H9 (cell line): ENCODE measurements around the gene L3MBTL4. TPM values are rescaled to one million over a fixed set of nuclear protein-coding genes. Genes with fewer than 3 reads are reported as not detected.

Source experiments
- DNase-seq: peaks from one replicate; pipeline ENCODE4 v3.0.0-alpha.2; 2017
- H2AFZ ChIP-seq: one replicate; pipeline ENCODE4 v1.6.1; 2013; ENCODE audit warnings: mild to moderate bottlenecking, low read length, control low read depth, moderate library complexity
- H2AK5ac ChIP-seq: 2 replicates; pipeline ENCODE4 v1.6.1; 2013; ENCODE audit warnings: low read length, control low read depth, mixed read lengths; ENCODE audit not compliant: insufficient read length
- H2BK120ac ChIP-seq: one replicate; pipeline ENCODE4 v1.6.1; 2013; ENCODE audit warnings: low read depth, mild to moderate bottlenecking, low read length, control low read depth, inconsistent platforms; ENCODE audit not compliant: poor library complexity, severe bottlenecking
- H2BK12ac ChIP-seq: 2 replicates; pipeline ENCODE4 v1.6.1; 2013; ENCODE audit warnings: low read length, control low read depth, mixed read lengths, low read depth; ENCODE audit not compliant: insufficient read length
- H2BK15ac ChIP-seq: 2 replicates; pipeline ENCODE4 v1.6.1; 2013; ENCODE audit warnings: low read depth, low read length, control low read depth
- H2BK20ac ChIP-seq: one replicate; pipeline ENCODE4 v1.6.1; 2013; ENCODE audit warnings: low read depth, mild to moderate bottlenecking, low read length, control low read depth, inconsistent platforms; ENCODE audit not compliant: poor library complexity, severe bottlenecking
- H2BK5ac ChIP-seq: 2 replicates; pipeline ENCODE4 v1.6.1; 2013; ENCODE audit warnings: low read length, control low read depth, mixed read lengths; ENCODE audit not compliant: insufficient read length
- H3K14ac ChIP-seq: 2 replicates; pipeline ENCODE4 v1.6.1; 2013; ENCODE audit warnings: low read length, control low read depth; ENCODE audit not compliant: insufficient read depth
- H3K18ac ChIP-seq: 2 replicates; pipeline ENCODE4 v1.6.1; 2013; ENCODE audit warnings: low read depth, mild to moderate bottlenecking, mixed read lengths, low read length, control low read depth; ENCODE audit not compliant: insufficient read length
- H3K23ac ChIP-seq: 2 replicates; pipeline ENCODE4 v1.6.1; 2013; ENCODE audit warnings: low read length, control low read depth, mixed read lengths, low read depth; ENCODE audit not compliant: insufficient read length
- H3K23me2 ChIP-seq: 2 replicates; pipeline ENCODE4 v1.6.1; 2013; ENCODE audit warnings: low read depth, mild to moderate bottlenecking, mixed read lengths, low read length, control low read depth; ENCODE audit not compliant: insufficient read length, poor library complexity, severe bottlenecking
- H3K27ac ChIP-seq: 2 replicates; pipeline ENCODE4 v1.5.1; 2013; ENCODE audit warnings: low read length, control low read depth, mixed read lengths, low read depth; ENCODE audit not compliant: insufficient read length
- H3K27me3 ChIP-seq: 2 replicates; pipeline ENCODE4 v1.6.1; 2013; ENCODE audit warnings: low read length, control low read depth, inconsistent platforms; ENCODE audit not compliant: insufficient read depth
- H3K4ac ChIP-seq: 2 replicates; pipeline ENCODE4 v1.6.1; 2013; ENCODE audit warnings: low read depth, mild to moderate bottlenecking, control low read depth, inconsistent platforms, low read length, moderate library complexity
- H3K4me1 ChIP-seq: 2 replicates; pipeline ENCODE4 v1.6.1; 2013; ENCODE audit warnings: low read length, control low read depth, inconsistent platforms; ENCODE audit not compliant: insufficient read depth
- H3K4me2 ChIP-seq: 2 replicates; pipeline ENCODE4 v1.6.1; 2013; ENCODE audit warnings: low read length, control low read depth, mixed read lengths; ENCODE audit not compliant: insufficient read length, insufficient read depth
- H3K56ac ChIP-seq: 2 replicates; pipeline ENCODE4 v1.6.1; 2013; ENCODE audit warnings: low read depth, mild to moderate bottlenecking, mixed read lengths, low read length, control low read depth; ENCODE audit not compliant: insufficient read length
- H3K79me1 ChIP-seq: 2 replicates; pipeline ENCODE4 v1.6.1; 2013; ENCODE audit warnings: low read depth, mild to moderate bottlenecking, moderate library complexity, low read length, control low read depth, inconsistent platforms; ENCODE audit not compliant: insufficient read depth, poor library complexity, severe bottlenecking
- H3K79me2 ChIP-seq: 2 replicates; pipeline ENCODE4 v1.6.1; 2013; ENCODE audit warnings: low read length, control low read depth, inconsistent platforms; ENCODE audit not compliant: insufficient read depth
- H3K9ac ChIP-seq: 2 replicates; pipeline ENCODE4 v1.6.1; 2013; ENCODE audit warnings: low read length, control low read depth, mixed read lengths; ENCODE audit not compliant: insufficient read length; ENCODE audit errors: extremely low read depth
- H3K9me3 ChIP-seq: one replicate; pipeline ENCODE4 v1.6.1; 2013; ENCODE audit warnings: low read depth, low read length, inconsistent platforms; ENCODE audit not compliant: control insufficient read depth
- H3T11ph ChIP-seq: one replicate; pipeline ENCODE4 v1.6.1; 2013; ENCODE audit warnings: mild to moderate bottlenecking, low read length, control low read depth, inconsistent platforms
- H4K20me1 ChIP-seq: one replicate; pipeline ENCODE4 v1.6.1; 2013; ENCODE audit not compliant: control insufficient read depth, insufficient read length, insufficient read depth
- H4K5ac ChIP-seq: 2 replicates; pipeline ENCODE4 v1.6.1; 2013; ENCODE audit warnings: low read depth, mild to moderate bottlenecking, mixed read lengths, low read length, control low read depth; ENCODE audit not compliant: insufficient read length
- H4K8ac ChIP-seq: replicated peaks from 2 replicates; pipeline ENCODE4 v1.6.1; 2013; ENCODE audit warnings: low read length, control low read depth, mixed read lengths, low read depth; ENCODE audit not compliant: insufficient read length
- H4K91ac ChIP-seq: 2 replicates; pipeline ENCODE4 v1.6.1; 2013; ENCODE audit warnings: low read depth, mild to moderate bottlenecking, moderate library complexity, mixed read lengths, low read length, control low read depth; ENCODE audit not compliant: insufficient read length
- H3K27ac Mint-ChIP-seq, 3 experiments: 2 replicates in 2 of 3; 3 replicates in 1 of 3; pipeline ENCODE4 v1.8.0; 2020 to 2021; ENCODE audit warnings: mixed read lengths in 3 of 3, mild to moderate bottlenecking in 1 of 3, moderate library complexity in 1 of 3
- H3K27me3 Mint-ChIP-seq: 2 replicates; pipeline ENCODE4 v1.8.0; 2021; ENCODE audit warnings: low read depth, mild to moderate bottlenecking, moderate library complexity, mixed read lengths
- H3K36me3 Mint-ChIP-seq, 3 experiments: 2 replicates in 2 of 3; 3 replicates in 1 of 3; pipeline ENCODE4 v1.8.0; 2020 to 2021; ENCODE audit warnings: low read depth in 3 of 3, mixed read lengths in 3 of 3; ENCODE audit not compliant: insufficient read depth in 1 of 3
- H3K4me1 Mint-ChIP-seq, 2 experiments: 2 replicates each; pipeline ENCODE4 v1.8.0; 2020; ENCODE audit warnings: mixed read lengths in 2 of 2
- H3K4me3 Mint-ChIP-seq, 2 experiments: 2 replicates in 1 of 2; 3 replicates in 1 of 2; pipeline ENCODE4 v1.8.0; 2020 to 2021; ENCODE audit warnings: mild to moderate bottlenecking in 2 of 2, mixed read lengths in 2 of 2, moderate library complexity in 1 of 2
- H3K9me3 Mint-ChIP-seq, 2 experiments: 2 replicates in 1 of 2; 3 replicates in 1 of 2; pipeline ENCODE4 v1.8.0; 2020; ENCODE audit warnings: mild to moderate bottlenecking in 2 of 2, mixed read lengths in 2 of 2, moderate library complexity in 1 of 2
- CTCF ChIP-seq: fragments of 200-600 bp; sonication (generic); conservative IDR thresholded peaks from 3 replicates; pipeline ENCODE4 v1.8.0; 2021; ENCODE audit warnings: antibody characterized with exemption, mild to moderate bottlenecking
- WGBS: extraction: QIAGEN DNeasy Blood & Tissue Kit; methylation state at CpG from one replicate; pipeline ENCODE4 v1.1.7; 2013; ENCODE audit warnings: missing lambda C conversion rate, low lambda C conversion rate, mixed read lengths; ENCODE audit not compliant: insufficient read length; ENCODE audit errors: extremely low coverage; 5-methylcytosine and 5-hydroxymethylcytosine counted together
- total RNA-seq: library from RNA; stranded (reverse); gene quantifications from 2 replicates; pipeline ENCODE4 v1.2.1, GENCODE V29; 2021

Gene L3MBTL4
- total RNA-seq, 1 experiment from 2014 or later, result 1.9 TPM

GRCh38 chr18:5944448-5944847 is 470.3 kb downstream of the L3MBTL4 start:
- H3K79me1 ChIP-seq, result no peaks in the 10 kb centered on the region
- Mint-ChIP-seq H3K27ac (no peak overlapping the region), H3K9me3 (no peaks in the 10 kb centered on the region), H3K36me3 (no peaks in the 10 kb centered on the region), H3K4me1 (peaks cover 21 to 32% of the 10 kb centered on the region in 2 experiments), H3K27me3 (no peaks in the 10 kb centered on the region; the same call in none of the 2 replicates), H3K4me3 (no peak overlapping the region)
- H2BK12ac ChIP-seq, result no peak overlapping the region
- H2AFZ ChIP-seq, result no peak overlapping the region
- H3K9me3 ChIP-seq, result no peaks in the 10 kb centered on the region
- H2BK5ac ChIP-seq, result no peak overlapping the region
- no peak for DNase-seq
- H4K20me1 ChIP-seq, result no peaks in the 10 kb centered on the region
- H3K23me2 ChIP-seq, result no peaks in the 10 kb centered on the region
- TF ChIP-seq CTCF, result no peak
- H3K14ac ChIP-seq, result no peak overlapping the region
- no peak overlapping the region for H2AK5ac ChIP-seq
- H3K27ac ChIP-seq, result no peak overlapping the region
- H4K8ac ChIP-seq, result no peak overlapping the region
- no peak overlapping the region for H3K4ac ChIP-seq
- no peak overlapping the region for H3K4me2 ChIP-seq
- H2BK15ac ChIP-seq, result no peak overlapping the region
- no peak overlapping the region for H2BK120ac ChIP-seq
- no peaks in the 10 kb centered on the region for H3K27me3 ChIP-seq
- WGBS, result no CpG with 5 or more reads among the region's 3 CpGs
- no peak overlapping the region for H3K23ac ChIP-seq
- peaks cover 9% of the 10 kb centered on the region for H3K4me1 ChIP-seq
- no peak overlapping the region for H4K5ac ChIP-seq
- no peak overlapping the region for H2BK20ac ChIP-seq
- no peak overlapping the region for H3K9ac ChIP-seq
- H3K56ac ChIP-seq, result no peak overlapping the region
- no peak overlapping the region for H3K18ac ChIP-seq
- no peaks in the 10 kb centered on the region for H3K79me2 ChIP-seq
- H4K91ac ChIP-seq, result no peak overlapping the region
- no peak overlapping the region for H3T11ph ChIP-seq
